BLaER1 treated with 17β-estradiol and CSF1 and Interleukin-3, amounts not matched to agents 10 nM and 100 nM (cell line): ENCODE results near the gene RHOT2.

Experiments used
- H3K27ac ChIP-seq, 11 experiments: shearing (Covaris generic); formaldehyde crosslinking; 2 replicates each; pipeline ENCODE4 v1.8.1; 2022
- H3K27me3 ChIP-seq, 11 experiments: shearing (Covaris generic); formaldehyde crosslinking; 2 replicates each; pipeline ENCODE4 v1.8.1; 2022
- H3K36me3 ChIP-seq, 11 experiments: shearing (Covaris generic); formaldehyde crosslinking; 2 replicates each; pipeline ENCODE4 v1.8.1; 2022
- H3K4me1 ChIP-seq, 10 experiments: shearing (Covaris generic); formaldehyde crosslinking; 2 replicates each; pipeline ENCODE4 v1.8.1; 2022
- H3K4me2 ChIP-seq, 11 experiments: shearing (Covaris generic); formaldehyde crosslinking; 2 replicates each; pipeline ENCODE4 v1.8.1; 2022
- H3K4me3 ChIP-seq, 10 experiments: shearing (Covaris generic); formaldehyde crosslinking; 2 replicates each; pipeline ENCODE4 v1.8.1; 2022
- H3K9ac ChIP-seq, 11 experiments: shearing (Covaris generic); formaldehyde crosslinking; 2 replicates each; pipeline ENCODE4 v1.8.1; 2022
- H3K9me3 ChIP-seq, 11 experiments: shearing (Covaris generic); formaldehyde crosslinking; replicated peaks in 1 of 11; 2 replicates each; pipeline ENCODE4 v1.8.1; 2022
- H4K20me1 ChIP-seq, 11 experiments: shearing (Covaris generic); formaldehyde crosslinking; 2 replicates each; pipeline ENCODE4 v1.8.1; 2022
- Cebpa-rat ChIP-seq, 11 experiments: shearing (Covaris generic); IDR thresholded peaks; 2 replicates each; pipeline ENCODE4 v1.8.1; 2022

RHOT2 gene

GRCh38 chr16:630815-631405, 37.0 kb upstream of the RHOT2 start, which contains the start of gene WFIKKN1:
TSS of gene WFIKKN1 (plus strand) at chr16:630985. CDS start at chr16:631254, 269 bp downstream.
- no peak within 1 kb of the TSS for H3K27ac ChIP-seq
- TF ChIP-seq Cebpa-rat (IDR thresholded peaks at IDR 0.05) = no peak

DNA sequence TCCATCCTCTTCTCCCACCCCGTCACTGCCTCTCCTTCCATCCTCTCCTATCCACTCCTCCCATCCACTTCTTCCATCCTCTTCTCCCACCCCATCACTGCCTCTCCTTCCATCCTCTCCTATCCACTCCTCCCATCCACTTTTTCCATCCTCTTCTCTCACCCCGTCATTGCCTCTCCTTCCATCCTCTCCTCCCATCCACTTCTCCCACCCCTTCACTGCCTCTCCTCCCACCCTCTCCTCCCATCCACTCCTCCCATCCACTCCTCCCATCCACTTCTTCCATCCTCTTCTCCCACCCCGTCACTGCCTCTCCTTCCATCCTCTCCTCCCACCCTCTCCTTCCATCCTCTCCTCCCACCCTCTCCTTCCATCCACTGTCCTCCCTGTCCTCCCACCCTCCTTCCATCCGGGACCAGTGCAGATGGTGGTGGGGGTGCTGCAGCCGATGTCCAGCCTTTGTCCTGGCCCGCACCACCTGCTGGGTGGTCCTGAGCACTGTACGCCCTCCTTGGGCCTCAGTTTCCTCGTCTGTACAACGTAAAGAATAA, 36.0 kb upstream of the RHOT2 start:
- Histone ChIP-seq H3K4me3 (no peak overlapping the region), H3K9ac (no peak overlapping the region), H3K4me1 (peaks cover 24 to 44% (median 31%) of the 10 kb centered on the region in 10 experiments), H3K9me3 (no peaks in the 10 kb centered on the region), H3K27me3 (no peaks in the 10 kb centered on the region), H3K36me3 (peaks cover 21 to 55% (median 44%) of the 10 kb centered on the region in 11 experiments; a peak in 21 of 22 replicates), H3K27ac (no peak overlapping the region), H3K4me2 (no peak overlapping the region), H4K20me1 (peaks cover 0 to 84% (median 53%) of the 10 kb centered on the region in 11 experiments; a peak in 19 of 22 replicates)
- no peak for TF ChIP-seq Cebpa-rat (IDR thresholded peaks at IDR 0.05)

More at GRCh38 chr16:630815-631405, 37.0 kb upstream of the RHOT2 start, which contains the start of gene WFIKKN1:
- Histone ChIP-seq H3K4me3 (no peak within 1 kb of the TSS), H3K9ac (peak within 1 kb of the TSS in 9 of 11 experiments; percentile 5 to 58 (median 42); a peak in 11 of 22 replicates), H3K27me3 (no peaks in the 10 kb centered on the region), H3K4me1 (peaks cover 24 to 53% (median 34%) of the 10 kb centered on the region in 10 experiments), H3K36me3 (peaks cover 21 to 64% (median 53%) of the 10 kb centered on the region in 11 experiments), H4K20me1 (peaks cover 0 to 91% (median 57%) of the 10 kb centered on the region in 11 experiments; a peak in 19 of 22 replicates), H3K9me3 (no peaks in the 10 kb centered on the region), H3K4me2 (peak within 1 kb of the TSS; percentile 31 to 64 (median 51); a peak in 21 of 22 replicates)

DNA sequence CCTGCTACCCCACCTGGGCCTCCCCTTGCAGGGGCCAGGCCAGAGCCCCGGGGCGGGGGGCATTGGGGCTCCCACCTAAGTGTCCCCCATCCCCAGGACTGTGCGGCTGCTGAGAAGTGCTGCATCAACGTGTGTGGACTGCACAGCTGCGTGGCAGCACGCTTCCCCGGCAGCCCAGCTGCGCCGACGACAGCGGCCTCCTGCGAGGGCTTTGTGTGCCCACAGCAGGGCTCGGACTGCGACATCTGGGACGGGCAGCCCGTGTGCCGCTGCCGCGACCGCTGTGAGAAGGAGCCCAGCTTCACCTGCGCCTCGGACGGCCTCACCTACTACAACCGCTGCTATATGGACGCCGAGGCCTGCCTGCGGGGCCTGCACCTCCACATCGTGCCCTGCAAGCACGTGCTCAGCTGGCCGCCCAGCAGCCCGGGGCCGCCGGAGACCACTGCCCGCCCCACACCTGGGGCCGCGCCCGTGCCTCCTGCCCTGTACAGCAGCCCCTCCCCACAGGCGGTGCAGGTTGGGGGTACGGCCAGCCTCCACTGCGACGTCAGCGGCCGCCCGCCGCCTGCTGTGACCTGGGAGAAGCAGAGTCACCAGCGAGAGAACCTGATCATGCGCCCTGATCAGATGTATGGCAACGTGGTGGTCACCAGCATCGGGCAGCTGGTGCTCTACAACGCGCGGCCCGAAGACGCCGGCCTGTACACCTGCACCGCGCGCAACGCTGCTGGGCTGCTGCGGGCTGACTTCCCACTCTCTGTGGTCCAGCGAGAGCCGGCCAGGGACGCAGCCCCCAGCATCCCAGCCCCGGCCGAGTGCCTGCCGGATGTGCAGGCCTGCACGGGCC, 35.2 kb upstream of the RHOT2 start:
- Histone ChIP-seq H4K20me1 (peaks cover 0 to 76% (median 53%) of the 10 kb centered on the region in 11 experiments; a peak in 19 of 22 replicates), H3K4me3 (no peak overlapping the region), H3K36me3 (peaks cover 15 to 46% (median 36%) of the 10 kb centered on the region in 11 experiments; a peak in 21 of 22 replicates), H3K9me3 (no peaks in the 10 kb centered on the region), H3K27me3 (no peaks in the 10 kb centered on the region), H3K9ac (no peak overlapping the region), H3K27ac (no peak overlapping the region), H3K4me1 (peaks cover 29 to 42% (median 35%) of the 10 kb centered on the region in 10 experiments), H3K4me2 (no peak overlapping the region)
- TF ChIP-seq Cebpa-rat (IDR thresholded peaks at IDR 0.05) = no peak

DNA sequence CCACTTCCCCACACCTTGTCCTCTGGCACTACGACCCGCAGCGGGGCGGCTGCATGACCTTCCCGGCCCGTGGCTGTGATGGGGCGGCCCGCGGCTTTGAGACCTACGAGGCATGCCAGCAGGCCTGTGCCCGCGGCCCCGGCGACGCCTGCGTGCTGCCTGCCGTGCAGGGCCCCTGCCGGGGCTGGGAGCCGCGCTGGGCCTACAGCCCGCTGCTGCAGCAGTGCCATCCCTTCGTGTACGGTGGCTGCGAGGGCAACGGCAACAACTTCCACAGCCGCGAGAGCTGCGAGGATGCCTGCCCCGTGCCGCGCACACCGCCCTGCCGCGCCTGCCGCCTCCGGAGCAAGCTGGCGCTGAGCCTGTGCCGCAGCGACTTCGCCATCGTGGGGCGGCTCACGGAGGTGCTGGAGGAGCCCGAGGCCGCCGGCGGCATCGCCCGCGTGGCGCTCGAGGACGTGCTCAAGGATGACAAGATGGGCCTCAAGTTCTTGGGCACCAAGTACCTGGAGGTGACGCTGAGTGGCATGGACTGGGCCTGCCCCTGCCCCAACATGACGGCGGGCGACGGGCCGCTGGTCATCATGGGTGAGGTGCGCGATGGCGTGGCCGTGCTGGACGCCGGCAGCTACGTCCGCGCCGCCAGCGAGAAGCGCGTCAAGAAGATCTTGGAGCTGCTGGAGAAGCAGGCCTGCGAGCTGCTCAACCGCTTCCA, 34.4 kb upstream of the RHOT2 start:
- no peaks in the 10 kb centered on the region for H3K27me3 ChIP-seq
- peaks cover 15 to 38% (median 31%) of the 10 kb centered on the region in 11 experiments; a peak in 21 of 22 replicates for H3K36me3 ChIP-seq
- no peak for TF ChIP-seq Cebpa-rat (IDR thresholded peaks at IDR 0.05)
- H4K20me1 ChIP-seq = peaks cover 0 to 68% (median 49%) of the 10 kb centered on the region in 11 experiments; a peak in 19 of 22 replicates
- H3K4me2 ChIP-seq = no peak overlapping the region
- no peaks in the 10 kb centered on the region for H3K9me3 ChIP-seq
- H3K9ac ChIP-seq = 0 out of 22 replicates have a peak overlapping the region, but pooled peaks of 1 of the 11 experiments have one; percentile 23
- H3K27ac ChIP-seq = no peak overlapping the region
- peaks cover 36 to 46% (median 41%) of the 10 kb centered on the region in 10 experiments for H3K4me1 ChIP-seq
- H3K4me3 ChIP-seq = no peak overlapping the region

DNA sequence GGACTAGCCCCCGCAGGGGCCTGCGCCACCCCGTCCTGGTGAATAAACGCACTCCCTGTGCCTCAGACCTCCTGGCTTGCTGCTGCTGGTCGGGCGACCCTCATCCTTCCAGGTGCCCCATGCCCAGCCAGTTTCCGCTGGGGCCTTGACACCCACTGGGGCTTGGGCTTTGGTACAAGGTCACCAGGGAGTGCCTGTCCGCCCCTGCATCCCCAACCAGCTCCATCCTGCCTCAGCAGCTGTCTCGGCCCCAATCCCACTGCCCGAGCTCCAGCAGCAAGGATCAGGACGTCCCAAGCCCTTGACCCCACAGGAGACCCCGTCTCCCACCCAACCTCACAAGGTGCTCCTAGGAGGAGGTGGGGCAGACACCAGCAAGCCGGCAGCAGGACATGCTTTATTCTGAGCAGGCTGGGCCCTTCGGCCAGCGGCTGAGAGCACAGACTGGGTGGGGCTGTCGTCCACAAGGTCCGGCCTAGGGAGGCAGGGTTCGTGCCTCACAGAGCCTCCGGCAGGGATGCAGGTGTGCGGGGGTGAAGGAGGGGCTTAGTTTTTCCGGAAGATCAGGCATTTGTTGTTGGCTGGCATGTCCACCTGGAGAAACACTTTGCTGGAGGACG, 33.8 kb upstream of the RHOT2 start:
- peaks cover 15 to 32% (median 25%) of the 10 kb centered on the region in 11 experiments; a peak in 21 of 22 replicates for H3K36me3 ChIP-seq
- H3K4me2 ChIP-seq = peak overlapping the region in 8 of 11 experiments; percentile 82 to 97 (median 91); a peak in 11 of 22 replicates
- H3K9ac ChIP-seq = peak overlapping the region in 9 of 11 experiments; percentile 82 to 94 (median 91); a peak in 11 of 22 replicates
- TF ChIP-seq Cebpa-rat (IDR thresholded peaks at IDR 0.05) = no peak
- H3K27me3 ChIP-seq = no peaks in the 10 kb centered on the region
- peaks cover 0 to 61% (median 44%) of the 10 kb centered on the region in 11 experiments; a peak in 19 of 22 replicates for H4K20me1 ChIP-seq
- peak overlapping the region in 4 of 10 experiments; percentile 85 to 98 (median 90); a peak in 3 of 20 replicates for H3K4me3 ChIP-seq
- peaks cover 43 to 53% (median 47%) of the 10 kb centered on the region in 10 experiments for H3K4me1 ChIP-seq
- H3K27ac ChIP-seq = no peak overlapping the region
- no peaks in the 10 kb centered on the region for H3K9me3 ChIP-seq

GRCh38 chr16:634996-635395, 32.9 kb upstream of the RHOT2 start:
- Histone ChIP-seq H3K4me1 (peaks cover 51 to 59% (median 54%) of the 10 kb centered on the region in 10 experiments), H4K20me1 (peaks cover 0 to 54% (median 36%) of the 10 kb centered on the region in 11 experiments; a peak in 19 of 22 replicates), H3K4me3 (peak overlapping the region; percentile 85 to 98 (median 93)), H3K4me2 (peak overlapping the region; percentile 82 to 98 (median 93)), H3K27me3 (no peaks in the 10 kb centered on the region), H3K27ac (peak overlapping the region in 7 of 11 experiments; percentile 81 to 89 (median 85); a peak in 12 of 22 replicates), H3K9me3 (no peaks in the 10 kb centered on the region), H3K9ac (peak overlapping the region; percentile 82 to 96 (median 91)), H3K36me3 (peaks cover 15 to 28% (median 23%) of the 10 kb centered on the region in 11 experiments; a peak in 21 of 22 replicates)
- TF ChIP-seq Cebpa-rat (IDR thresholded peaks at IDR 0.05) = no peak

DNA sequence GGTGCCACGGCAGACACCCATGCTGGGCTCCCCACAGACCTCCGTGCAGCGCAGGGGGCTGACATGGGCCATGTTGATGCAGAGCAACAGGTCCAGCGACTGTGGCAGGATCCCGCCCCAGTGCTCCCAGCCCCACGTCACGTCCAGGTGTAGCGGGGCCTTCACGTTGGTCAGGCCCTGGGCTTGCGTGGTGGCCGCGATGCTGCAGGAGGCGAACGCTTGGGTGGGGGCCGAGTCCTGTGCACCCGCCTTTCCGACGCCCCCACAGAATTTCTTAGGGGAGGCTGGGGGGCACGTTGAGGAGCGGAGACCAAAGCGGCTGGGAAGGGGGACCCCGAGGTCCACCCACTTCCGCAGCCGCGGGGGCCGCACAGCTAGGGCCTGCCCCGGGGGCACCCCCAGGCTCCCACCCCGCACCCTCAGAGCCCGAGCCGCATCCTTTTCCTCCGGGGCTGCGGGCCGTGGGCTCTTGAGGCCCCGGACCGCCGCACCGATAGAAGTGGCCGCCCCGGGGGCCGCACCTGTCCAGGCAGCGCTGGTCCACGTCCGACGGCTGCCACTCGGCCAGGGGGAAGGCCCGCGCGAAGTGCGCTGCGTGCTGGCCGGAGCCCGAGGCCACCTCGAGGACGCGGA, 32.2 kb upstream of the RHOT2 start:
- Histone ChIP-seq H3K36me3 (peaks cover 15 to 28% (median 23%) of the 10 kb centered on the region in 11 experiments; a peak in 21 of 22 replicates), H3K4me3 (peak overlapping the region; percentile 85 to 98 (median 93)), H3K27ac (peak overlapping the region; percentile 81 to 93 (median 87); a peak in 21 of 22 replicates), H3K4me1 (peaks cover 52 to 59% (median 55%) of the 10 kb centered on the region in 10 experiments), H3K9ac (peak overlapping the region; percentile 82 to 96 (median 91)), H3K4me2 (peak overlapping the region; percentile 82 to 98 (median 93)), H3K27me3 (no peaks in the 10 kb centered on the region), H3K9me3 (no peaks in the 10 kb centered on the region), H4K20me1 (peaks cover 0 to 47% (median 36%) of the 10 kb centered on the region in 11 experiments; a peak in 19 of 22 replicates)
- no peak for TF ChIP-seq Cebpa-rat (IDR thresholded peaks at IDR 0.05)
